ENCODE results near the gene FARP1.
A peak's percentile ranks its signal among the peaks of the same experiment; 100 is the strongest.
"Not testable (repeated sequence)": the region's sequence is repeated elsewhere in the genome, so short reads cannot be mapped to it uniquely, and the experiment has no call there.

FARP1 gene

GRCh38 chr13:98345107-98345935, 202.4 kb downstream of the FARP1 start:
- DNase-seq, result no peak

DNA sequence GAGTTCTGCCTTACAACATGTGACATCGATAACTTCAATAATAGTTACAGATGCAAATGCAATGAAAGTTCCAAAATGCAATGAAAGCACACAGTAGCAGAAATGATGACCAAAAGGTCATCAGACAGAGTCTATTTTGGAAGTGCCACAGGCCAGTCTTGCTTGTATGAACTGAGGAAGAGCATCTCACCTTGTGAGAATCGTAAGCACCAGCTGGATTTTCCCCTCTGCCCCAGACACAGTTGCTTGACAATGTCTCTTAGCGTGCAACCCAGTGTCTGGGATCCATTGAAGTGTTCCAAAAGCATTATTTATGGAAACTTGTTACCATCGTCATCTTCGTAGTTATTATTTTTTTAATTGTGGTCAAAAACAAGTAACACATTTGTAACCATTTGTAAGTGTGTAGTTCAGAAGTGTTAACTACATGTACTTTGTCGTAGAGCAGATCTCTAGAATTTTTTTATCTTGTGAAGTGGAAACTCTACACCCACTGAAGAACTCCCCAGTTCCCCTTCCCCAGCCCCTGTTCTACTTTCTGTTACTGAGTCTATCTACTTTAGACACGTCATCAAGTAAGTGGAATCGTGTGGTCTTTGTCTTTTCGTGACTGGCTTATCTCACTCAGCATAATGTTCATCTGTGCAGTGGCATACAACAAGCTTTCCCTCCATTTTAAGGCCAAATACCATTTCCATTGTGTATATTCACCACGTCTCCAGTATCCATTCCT, 204.2 kb downstream of the FARP1 start:
- DNase-seq, result no peak

DNA sequence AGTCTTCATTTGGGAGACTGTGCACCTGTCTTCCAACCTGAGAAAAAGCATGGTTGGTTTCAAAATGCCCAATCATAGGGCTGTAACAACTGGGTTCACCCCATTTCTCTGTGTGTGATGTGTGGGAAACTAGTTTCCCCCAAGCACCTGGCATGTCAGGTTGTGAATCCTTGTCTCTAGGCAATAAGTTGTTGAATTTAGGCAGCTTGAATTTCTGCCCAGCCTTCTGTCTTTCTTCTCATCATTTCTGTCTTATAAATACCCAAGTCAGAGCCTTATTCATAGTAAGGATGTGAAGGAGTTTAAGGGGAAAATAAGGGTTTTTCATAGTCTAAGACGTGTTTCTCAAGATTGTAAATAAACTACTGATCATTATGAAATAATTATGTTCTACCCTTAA, 204.9 kb downstream of the FARP1 start:
- DNase-seq, result no peak

DNA sequence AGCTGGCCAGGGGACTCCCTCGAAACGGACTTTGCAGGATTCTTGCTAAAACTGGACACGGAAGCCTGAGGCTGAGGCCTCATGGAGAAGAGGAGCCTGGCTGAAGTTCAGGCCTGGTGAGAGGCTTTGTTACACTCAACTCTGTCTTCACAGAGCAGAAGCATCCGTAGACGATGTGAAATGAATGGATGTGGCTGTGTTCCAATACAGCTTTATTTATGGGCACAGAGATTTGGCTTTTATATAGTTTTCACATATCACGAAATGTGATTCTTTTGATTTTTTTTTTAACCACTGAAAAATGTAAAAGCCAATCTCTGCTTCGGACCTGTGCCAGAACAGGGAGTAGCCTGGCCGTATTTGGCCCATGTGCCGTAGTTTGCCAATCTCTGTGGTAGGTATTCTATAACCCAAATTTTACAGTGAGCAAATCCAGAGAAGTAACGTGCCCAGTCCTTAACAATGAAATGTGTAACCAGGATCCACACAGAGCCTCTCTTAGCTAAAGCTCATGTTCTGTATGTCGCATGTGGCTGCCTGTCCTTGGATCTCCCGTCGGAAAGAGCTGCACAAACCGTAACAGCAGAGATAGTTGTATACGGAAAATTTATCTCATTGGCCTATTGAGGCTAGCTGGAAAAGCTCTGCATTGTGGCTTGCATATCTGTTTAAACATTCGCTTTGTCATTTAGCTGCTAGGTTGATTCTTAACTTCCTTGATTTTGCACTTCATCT, 205.7 kb downstream of the FARP1 start:
- no peak for DNase-seq

- no peak for DNase-seq
Measured at GRCh38 chr13:98349731-98350305, 206.9 kb downstream of the FARP1 start.

DNA sequence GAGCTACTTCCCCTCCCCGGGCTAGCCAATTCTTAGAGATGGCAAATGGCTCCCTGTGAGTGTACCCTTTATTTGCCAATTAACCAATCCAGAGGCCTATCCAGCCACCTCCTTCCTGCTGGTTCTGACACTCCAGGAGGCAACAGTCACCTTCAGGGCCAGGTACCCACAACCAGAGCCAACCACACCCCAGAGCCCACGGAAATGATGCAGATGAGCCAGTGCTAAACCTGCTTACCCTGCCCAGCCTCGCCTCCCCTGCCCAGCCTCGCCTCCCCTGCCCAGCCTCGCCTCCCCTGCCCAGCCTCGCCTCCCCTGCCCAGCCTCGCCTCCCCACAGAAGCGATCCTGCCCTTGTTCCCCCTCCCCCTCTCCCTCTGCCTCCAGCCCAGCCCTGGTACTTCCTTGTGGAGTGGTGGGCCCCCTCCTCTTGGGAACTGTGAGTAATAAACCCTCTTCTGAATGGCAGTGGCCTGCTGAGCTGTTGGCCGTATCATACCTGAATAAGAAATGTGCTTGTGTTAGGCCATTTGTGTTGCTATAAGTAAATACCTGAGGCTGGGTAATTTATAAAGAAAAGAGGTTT, 207.9 kb downstream of the FARP1 start:
- no peak for DNase-seq

DNA sequence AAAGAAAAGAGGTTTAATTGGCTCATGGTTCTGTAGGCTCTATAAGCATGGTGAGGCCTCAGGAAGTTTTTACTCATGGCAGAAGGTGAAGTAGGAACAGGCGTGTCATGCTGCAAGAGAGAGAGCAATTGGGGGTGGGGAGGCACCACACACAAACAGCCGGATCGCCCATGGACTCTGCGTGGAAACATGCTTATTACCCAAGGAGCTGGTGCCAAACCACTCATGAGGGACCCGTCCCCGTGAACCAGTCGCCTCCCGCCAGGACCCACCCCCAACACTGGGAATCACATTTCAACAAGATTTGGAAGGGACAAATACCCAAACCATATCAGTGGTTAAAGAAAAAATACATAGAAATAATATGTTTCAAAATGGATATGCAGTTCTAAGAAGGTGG, 208.7 kb downstream of the FARP1 start:
- DNase-seq, result no peak

GRCh38 chr13:98352226-98352625, 209.3 kb downstream of the FARP1 start:
- no peak for DNase-seq

GRCh38 chr13:98353750-98354149, 210.9 kb downstream of the FARP1 start:
- peak; percentile 39 for DNase-seq

GRCh38 chr13:98358937-98359336, 216.0 kb downstream of the FARP1 start:
- DNase-seq, result no peak

- DNase-seq, result no peak
Measured at GRCh38 chr13:98360545-98360944, 217.7 kb downstream of the FARP1 start.

DNA sequence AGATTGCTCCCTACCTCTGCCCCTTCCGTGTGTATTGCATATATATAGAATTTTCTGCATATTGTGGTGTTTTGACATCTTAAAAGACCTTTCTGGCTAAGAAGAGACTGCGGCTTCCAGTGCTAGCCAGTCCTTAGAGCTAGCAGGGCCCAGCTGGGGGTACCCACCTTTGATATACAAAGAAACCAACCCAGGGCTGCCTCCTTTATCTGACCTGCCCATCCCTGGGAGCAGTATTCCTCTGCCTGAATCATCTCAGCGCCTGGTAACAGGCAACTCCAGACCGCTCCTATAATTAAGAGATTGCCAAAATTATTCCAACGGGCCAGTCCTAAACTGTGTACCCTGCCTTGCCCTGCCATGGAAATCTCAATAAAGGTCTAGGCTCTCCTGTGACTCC, 220.4 kb downstream of the FARP1 start:
- no peak for DNase-seq

DNA sequence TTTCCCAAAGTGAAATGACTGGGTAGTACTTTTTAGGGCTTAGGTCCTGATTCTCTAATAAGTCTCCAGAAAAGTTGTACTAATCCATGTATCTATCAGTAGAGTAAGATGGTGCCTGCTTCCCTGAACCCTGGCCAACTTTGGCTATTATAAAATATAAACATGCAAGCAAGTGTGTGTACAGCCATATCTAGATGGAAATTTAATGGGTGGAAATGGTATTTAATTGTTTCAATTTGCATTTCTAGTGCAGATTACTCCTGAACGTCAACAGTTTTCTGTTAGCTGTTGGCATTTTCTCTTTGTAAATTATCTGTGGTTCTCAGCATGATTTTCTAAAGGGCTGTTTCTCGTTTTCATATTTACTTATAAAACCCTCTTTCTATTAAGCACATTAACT, 221.3 kb downstream of the FARP1 start:
- no peak for DNase-seq

DNA sequence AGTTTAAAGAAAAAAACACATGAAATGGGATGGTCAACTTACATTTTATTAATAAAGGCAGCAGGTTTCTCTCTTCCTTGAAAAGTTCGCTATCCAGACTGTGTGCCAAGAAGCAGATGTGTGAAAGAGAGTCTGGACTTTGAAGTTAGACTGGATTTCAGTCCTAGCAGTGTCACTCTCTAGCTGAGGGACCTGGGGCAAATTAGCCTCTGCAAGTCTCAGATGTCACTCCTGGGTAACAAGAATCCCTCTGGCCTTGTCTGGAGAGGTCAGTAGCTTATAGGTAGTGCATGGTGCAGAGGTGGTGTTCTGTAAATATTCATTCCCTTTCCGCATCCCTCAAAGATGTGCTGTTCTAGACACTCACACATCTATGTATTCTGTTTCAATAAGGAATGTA, 221.8 kb downstream of the FARP1 start:
- no peak for DNase-seq

DNA sequence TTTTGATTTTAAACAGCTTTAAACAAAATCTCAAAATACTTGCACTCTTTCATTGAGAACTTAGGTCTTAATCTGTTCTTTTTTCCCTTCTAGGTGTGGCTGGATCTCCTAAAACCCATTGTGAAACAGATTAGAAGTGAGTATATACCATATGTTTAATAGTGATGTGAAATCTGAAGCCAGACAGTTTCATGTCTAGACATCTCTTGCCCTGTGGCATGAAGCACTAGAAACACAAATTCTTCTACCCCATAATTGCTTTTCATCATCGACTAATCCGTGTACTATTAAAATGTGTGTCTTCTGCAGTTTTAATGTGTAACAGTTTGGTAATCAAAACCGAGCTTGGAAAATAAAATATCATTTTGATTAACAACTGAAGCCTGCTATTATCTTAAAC, 222.4 kb downstream of the FARP1 start:
- peak; percentile 18 for DNase-seq

- DNase-seq, result no peak
Measured at GRCh38 chr13:98366010-98366409, 223.1 kb downstream of the FARP1 start.

DNA sequence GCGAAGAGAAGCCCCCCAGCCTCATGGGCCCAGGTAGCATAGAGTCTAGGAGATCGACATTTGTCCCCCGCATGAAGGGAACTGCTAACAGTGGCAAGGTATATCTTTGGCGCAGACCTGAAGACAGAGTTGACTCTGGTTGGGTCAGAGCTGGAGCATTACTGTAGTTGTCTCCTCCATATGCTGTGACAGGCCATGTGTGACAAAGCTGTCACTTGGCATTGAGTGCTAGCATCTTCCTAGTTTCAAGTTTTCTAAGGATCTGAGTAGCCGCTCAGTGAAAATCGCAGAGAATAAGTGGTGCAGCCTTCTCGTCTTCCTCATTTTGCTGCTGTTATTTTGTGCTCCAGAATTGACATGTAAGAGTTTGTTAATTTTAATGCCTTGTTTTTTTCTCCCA, 223.5 kb downstream of the FARP1 start:
- DNase-seq, result no peak

GRCh38 chr13:98366959-98367358, 224.1 kb downstream of the FARP1 start:
- no peak for DNase-seq

GRCh38 chr13:98368019-98368418, 225.1 kb downstream of the FARP1 start:
- DNase-seq, result peak; percentile 45

DNA sequence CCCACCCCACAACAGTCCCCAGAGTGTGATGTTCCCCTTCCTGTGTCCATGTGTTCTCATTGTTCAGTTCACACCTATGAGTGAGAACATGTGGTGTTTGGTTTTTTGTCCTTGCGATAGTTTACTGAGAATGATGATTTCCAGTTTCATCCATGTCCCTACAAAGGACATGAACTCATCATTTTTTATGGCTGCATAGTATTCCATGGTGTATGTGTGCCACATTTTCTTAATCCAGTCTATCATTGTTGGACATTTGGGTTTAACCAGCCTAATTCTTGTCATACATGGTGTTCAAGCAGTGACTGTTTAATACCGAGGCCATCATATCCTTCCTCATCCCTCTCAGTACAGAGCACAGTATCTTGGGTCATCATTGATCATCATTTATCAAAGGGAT, 226.6 kb downstream of the FARP1 start:
- not testable (repeated sequence) for DNase-seq

DNA sequence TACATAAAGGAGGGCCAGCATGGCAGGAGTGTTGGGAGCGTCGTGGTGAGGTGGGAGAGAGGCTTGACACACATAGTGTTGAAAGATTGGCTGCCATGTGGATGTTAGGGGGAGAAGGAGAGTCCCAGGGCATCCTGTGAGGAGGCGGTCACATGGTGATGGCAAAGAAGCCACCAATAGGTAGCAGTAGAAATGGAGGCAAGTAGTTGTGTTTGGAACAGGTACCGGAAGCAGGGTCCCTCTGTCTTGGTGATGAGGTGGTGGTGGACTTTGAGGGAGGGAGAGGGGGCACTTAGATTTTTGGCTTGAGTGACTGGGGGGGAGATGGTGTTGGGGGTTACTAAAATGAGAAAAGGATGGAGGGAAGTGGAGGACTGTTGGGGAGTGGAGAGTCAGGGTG, 227.4 kb downstream of the FARP1 start:
- DNase-seq, result no peak

DNA sequence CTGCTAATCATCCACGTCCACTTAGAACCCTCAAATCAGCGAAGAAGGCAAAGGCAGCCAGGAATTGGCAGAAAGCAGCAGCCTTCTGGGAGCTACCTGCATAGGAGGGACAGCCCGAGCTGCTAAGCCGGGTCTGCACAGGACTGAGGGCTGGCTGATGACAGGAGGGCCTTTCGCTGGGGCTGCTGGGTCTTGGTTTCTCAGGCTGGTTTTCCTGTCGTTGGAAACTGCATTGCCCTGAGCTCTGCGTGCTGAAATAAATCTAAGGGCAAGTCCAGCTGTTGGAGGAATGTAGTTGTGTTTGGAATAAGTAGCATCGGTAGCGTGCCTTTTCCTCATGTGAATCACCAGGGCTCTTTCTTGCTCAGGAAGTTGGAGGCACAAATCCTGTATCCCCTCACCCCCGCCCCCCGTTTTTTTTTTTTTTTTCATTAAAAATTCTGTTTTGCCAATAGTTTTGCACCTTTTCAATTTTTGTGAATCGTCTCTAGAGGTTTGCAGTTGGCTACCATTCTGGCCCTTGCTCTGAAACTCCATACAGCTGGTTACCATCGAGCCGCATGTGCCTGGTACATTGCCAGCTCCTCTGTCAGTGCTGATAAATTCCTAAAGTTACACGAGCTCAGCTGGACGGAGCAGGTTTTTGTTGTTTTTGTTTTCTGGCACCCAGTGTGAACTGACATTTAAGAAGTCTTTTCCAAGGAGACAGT, 228.1 kb downstream of the FARP1 start:
- peak; percentile 93 for DNase-seq

All from fibroblast of skin of scalp (primary cell).